Brain pericyte (primary cell): ENCODE results near the gene DNASE2.

Experiments
- DNase-seq: peaks from one replicate; pipeline ENCODE4 v3.0.0-alpha.2; 2012; ENCODE audit warnings: low read depth, low spot score

Gene DNASE2

GRCh38 chr19:12886969-12887747 is 5.9 kb upstream of the DNASE2 start, which contains the start of gene KLF1:
Gene KLF1, minus strand, starts transcription at chr19:12887201. Its CDS starts 61 bp downstream, at chr19:12887140.
- no peak for DNase-seq

- no peak for DNase-seq
These were observed 5.4 kb upstream of the DNASE2 start for GRCh38 chr19:12886651-12886968.

- no peak for DNase-seq
These were observed 4.8 kb upstream of the DNASE2 start for GRCh38 chr19:12885749-12886650.

- no peak for DNase-seq
These were observed 3.9 kb upstream of the DNASE2 start for GRCh38 chr19:12884926-12885748.

GRCh38 chr19:12884627-12884925 is 3.3 kb upstream of the DNASE2 start:
- DNase-seq, result no peak

GRCh38 chr19:12884202-12884601 is 3.0 kb upstream of the DNASE2 start:
- no peak for DNase-seq

GRCh38 chr19:12882589-12882988 is 1.3 kb upstream of the DNASE2 start:
- DNase-seq, result no peak

- DNase-seq, result no peak
These were observed 588 bp downstream of the DNASE2 start for GRCh38 chr19:12880551-12881171.

- no peak for DNase-seq
These were observed 6.2 kb downstream of the DNASE2 start for GRCh38 chr19:12875086-12875485.

- DNase-seq, result no peak
These were observed 7.1 kb downstream of the DNASE2 start for GRCh38 chr19:12873891-12874745.

GRCh38 chr19:12872941-12873890 is 8.0 kb downstream of the DNASE2 start:
- DNase-seq, result no peak

- DNase-seq, result no peak
These were observed 9.0 kb downstream of the DNASE2 start for GRCh38 chr19:12872255-12872654.

- DNase-seq, result no peak
These were observed 9.6 kb downstream of the DNASE2 start for GRCh38 chr19:12871681-12872080.

- DNase-seq, result no peak
These were observed 12.6 kb downstream of the DNASE2 start for GRCh38 chr19:12868540-12869112.

- DNase-seq, result no peak
These were observed 13.8 kb downstream of the DNASE2 start for GRCh38 chr19:12867120-12868099.

GRCh38 chr19:12866416-12867119 is 14.7 kb downstream of the DNASE2 start:
- no peak for DNase-seq

GRCh38 chr19:12865746-12866415 is 15.4 kb downstream of the DNASE2 start:
- no peak for DNase-seq
